Stimulated activated naive CD4-positive, alpha-beta T cell treated with Interleukin-2 at 50 U/mL for 16 hours (primary cell): ENCODE data around the gene APOO.

Source experiments
- DNase-seq: peaks from one replicate; lab custom pipeline; 2025; lab: John Stamatoyannopoulos, UW

APOO gene

GRCh38 chrX:23784470-23785331 lies 123.0 kb downstream of the APOO start:
- DNase-seq, result no peak

- no peak for DNase-seq
Measured at GRCh38 chrX:23783589-23784469, 123.9 kb downstream of the APOO start.
